Astrocyte (in vitro differentiated cells and primary cell): Measurements from ENCODE around the gene FILIP1L. TPM values are rescaled to one million over a fixed set of nuclear protein-coding genes. Genes with fewer than 3 reads are reported as not detected.

ENCODE experiments used
- DNase-seq: peaks from one replicate; pipeline ENCODE4 v3.0.0-alpha.2; 2010; ENCODE audit warnings: low read depth
- FAIRE-seq: peaks from 2 replicates; lab custom pipeline; 2011; peaks lifted over from hg19 to GRCh38; lab: Jason Lieb, UNC
- H2AFZ ChIP-seq: 2 replicates; pipeline ENCODE4 v1.6.0; 2012; ENCODE audit warnings: low read depth, low read length, inconsistent platforms
- H3K27ac ChIP-seq: 2 replicates; pipeline ENCODE4 v1.5.1; 2011; ENCODE audit warnings: low read depth, low read length, inconsistent platforms
- H3K27me3 ChIP-seq: 2 replicates; pipeline ENCODE4 v1.6.0; 2011; ENCODE audit warnings: low read length, inconsistent platforms; ENCODE audit not compliant: insufficient read depth
- H3K36me3 ChIP-seq: 2 replicates; pipeline ENCODE4 v1.5.1; 2011; ENCODE audit warnings: low read length, inconsistent platforms; ENCODE audit not compliant: insufficient read depth
- H3K4me1 ChIP-seq: 2 replicates; pipeline ENCODE4 v1.5.1; 2011; ENCODE audit warnings: low read length, inconsistent platforms; ENCODE audit not compliant: insufficient read depth
- H3K4me2 ChIP-seq: 2 replicates; pipeline ENCODE4 v1.6.0; 2012; ENCODE audit warnings: low read length, inconsistent platforms
- H3K4me3 ChIP-seq: 2 replicates; pipeline ENCODE4 v1.5.1; 2011; ENCODE audit warnings: low read depth, mild to moderate bottlenecking, low read length, inconsistent platforms; ENCODE audit not compliant: insufficient read depth
- H3K79me2 ChIP-seq: 2 replicates; pipeline ENCODE4 v1.6.0; 2012; ENCODE audit warnings: mild to moderate bottlenecking, low read length, inconsistent platforms; ENCODE audit not compliant: insufficient read depth
- H3K9ac ChIP-seq: 2 replicates; pipeline ENCODE4 v1.6.0; 2012; ENCODE audit warnings: mild to moderate bottlenecking, low read length, inconsistent platforms
- H3K9me3 ChIP-seq: 2 replicates; pipeline ENCODE4 v1.5.1; 2012; ENCODE audit warnings: low read depth, mild to moderate bottlenecking, low read length, inconsistent platforms; ENCODE audit not compliant: insufficient read depth
- H4K20me1 ChIP-seq: 2 replicates; pipeline ENCODE4 v1.6.0; 2012; ENCODE audit warnings: low read length, inconsistent platforms; ENCODE audit not compliant: insufficient read depth
- H3K27ac Mint-ChIP-seq: one replicate; pipeline ENCODE4 v1.8.0; 2021; ENCODE audit warnings: mild to moderate bottlenecking, mixed read lengths; ENCODE audit not compliant: unreplicated experiment
- H3K27me3 Mint-ChIP-seq: one replicate; pipeline ENCODE4 v1.8.0; 2021; ENCODE audit warnings: low read depth, mixed read lengths; ENCODE audit not compliant: unreplicated experiment
- H3K36me3 Mint-ChIP-seq: one replicate; pipeline ENCODE4 v1.8.0; 2021; ENCODE audit warnings: low read depth, mixed read lengths; ENCODE audit not compliant: unreplicated experiment
- H3K4me1 Mint-ChIP-seq: one replicate; pipeline ENCODE4 v1.8.0; 2021; ENCODE audit warnings: low read depth, mixed read lengths; ENCODE audit not compliant: unreplicated experiment
- H3K4me3 Mint-ChIP-seq: one replicate; pipeline ENCODE4 v1.8.0; 2021; ENCODE audit warnings: mild to moderate bottlenecking, moderate library complexity, mixed read lengths; ENCODE audit not compliant: unreplicated experiment
- H3K9me3 Mint-ChIP-seq: one replicate; pipeline ENCODE4 v1.8.0; 2021; ENCODE audit warnings: mild to moderate bottlenecking, mixed read lengths; ENCODE audit not compliant: unreplicated experiment
- CTCF ChIP-seq: IDR thresholded peaks from 2 replicates; pipeline ENCODE4 v1.5.1; 2011; ENCODE audit warnings: low read depth, mild to moderate bottlenecking, inconsistent platforms, low read length, moderate library complexity; ENCODE audit not compliant: insufficient read depth
- EZH2 ChIP-seq: IDR thresholded peaks from 2 replicates; pipeline ENCODE4 v1.6.1; 2012; ENCODE audit warnings: mild to moderate bottlenecking, low read length, inconsistent platforms; ENCODE audit not compliant: insufficient read depth
- total RNA-seq: library from RNA; stranded (reverse); gene quantifications from 2 replicates; pipeline ENCODE4 v1.2.1, GENCODE V29; 2021

The FILIP1L gene
- total RNA-seq, 1 donor from 2014 or later, result 209 TPM

- peak overlapping the region; percentile 83 for H3K4me2 ChIP-seq
- no peaks in the 10 kb centered on the region for H3K27me3 ChIP-seq
- peaks cover 65% of the 10 kb centered on the region for H3K79me2 ChIP-seq
- Mint-ChIP-seq H3K36me3 (peaks cover 25% of the 10 kb centered on the region), H3K4me1 (peaks cover 42% of the 10 kb centered on the region), H3K4me3 (peak overlapping the region; percentile 98), H3K27me3 (no peaks in the 10 kb centered on the region), H3K27ac (peak overlapping the region; percentile 96), H3K9me3 (no peaks in the 10 kb centered on the region)
- H2AFZ ChIP-seq, result no peak overlapping the region
- H3K9me3 ChIP-seq, result no peaks in the 10 kb centered on the region
- DNase-seq (no peak), FAIRE-seq (no peak)
- peak overlapping the region; percentile 98 for H3K9ac ChIP-seq
- TF ChIP-seq CTCF (no peak), EZH2 (no peak)
- peak overlapping the region; percentile 96 for H3K4me3 ChIP-seq
- peak overlapping the region; percentile 94 for H3K27ac ChIP-seq
- H3K4me1 ChIP-seq, result peaks cover 38% of the 10 kb centered on the region
- peaks cover 14% of the 10 kb centered on the region for H3K36me3 ChIP-seq
- H4K20me1 ChIP-seq, result peaks cover 40% of the 10 kb centered on the region
These were observed 239.9 kb downstream of the FILIP1L start for GRCh38 chr3:99874237-99875002.

- DNase-seq, result no peak
- Histone ChIP-seq H3K4me1 (peaks cover 38% of the 10 kb centered on the region), H3K79me2 (peaks cover 75% of the 10 kb centered on the region), H3K27me3 (no peaks in the 10 kb centered on the region), H3K9ac (peak overlapping the region; percentile 98), H3K4me3 (peak overlapping the region; percentile 96), H2AFZ (no peak overlapping the region), H3K27ac (peak overlapping the region; percentile 94), H3K4me2 (peak overlapping the region; percentile 83), H4K20me1 (peaks cover 46% of the 10 kb centered on the region), H3K36me3 (peaks cover 14% of the 10 kb centered on the region), H3K9me3 (no peaks in the 10 kb centered on the region)
- Mint-ChIP-seq H3K27me3 (no peaks in the 10 kb centered on the region), H3K4me3 (peak overlapping the region; percentile 98), H3K9me3 (no peaks in the 10 kb centered on the region), H3K4me1 (peaks cover 50% of the 10 kb centered on the region), H3K27ac (peak overlapping the region; percentile 96), H3K36me3 (peaks cover 29% of the 10 kb centered on the region)
- no peak for TF ChIP-seq CTCF
- TF ChIP-seq EZH2, result no peak
- peak; percentile 23 for FAIRE-seq
These were observed 240.8 kb downstream of the FILIP1L start for GRCh38 chr3:99873269-99874102.
